ENCODE measurements around the gene GDF7. TPM values are rescaled to one million over a fixed set of nuclear protein-coding genes. Genes with fewer than 3 reads are reported as not detected.

GDF7 gene
- polyA plus RNA-seq, 1 donor (not counting 4 experiments of a cell fraction or from before 2014, with no cell fraction given): not detected

DNA sequence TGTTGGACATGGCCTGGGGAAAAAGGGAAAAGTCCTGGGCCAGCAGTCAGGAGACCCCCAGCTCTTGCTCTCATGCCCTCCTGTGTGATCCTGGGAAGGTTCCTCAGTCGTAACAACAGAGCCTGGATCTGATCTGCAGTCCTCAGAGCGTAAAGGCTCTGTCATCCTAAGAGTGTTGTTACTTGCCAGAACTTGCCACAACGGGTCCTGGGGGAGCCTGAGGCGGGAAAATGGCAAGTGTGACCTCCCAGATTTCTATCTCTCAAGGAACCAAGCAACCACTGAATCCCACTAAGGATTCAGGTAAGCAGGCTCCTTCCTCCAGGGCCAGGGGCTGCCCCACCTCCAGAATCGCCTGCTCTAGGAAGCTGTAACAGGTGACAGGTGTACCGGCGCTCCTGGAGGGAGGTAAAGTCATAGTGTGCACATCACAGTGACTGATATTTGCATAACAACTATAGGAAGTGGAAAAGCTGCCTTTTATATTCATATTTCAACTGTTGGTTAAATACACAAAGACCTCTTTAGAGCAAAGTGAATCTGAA, 34.4 kb upstream of the GDF7 start:
- Histone ChIP-seq H3K27ac (ENCODE audit: control insufficient read depth, insufficient read depth, low read length) (no peak overlapping the region), H3K36me3 (ENCODE audit: control insufficient read depth in 2 of 2, extremely low read depth in 1 of 2, insufficient read depth in 2 of 2, low read length in 2 of 2) (peaks cover 0 to 21% of the 10 kb centered on the region in 2 experiments), H3K9me1 (ENCODE audit: control insufficient read depth, extremely low read depth, insufficient read depth, low read length) (no peaks in the 10 kb centered on the region), H3K79me2 (ENCODE audit: control insufficient read depth, insufficient read depth, low read length) (no peaks in the 10 kb centered on the region), H3K4me1 (ENCODE audit: control insufficient read depth, extremely low read depth, insufficient read depth, low read length) (peaks cover 21% of the 10 kb centered on the region), H3K9me3 (ENCODE audit: control insufficient read depth, low read depth, low read length) (no peaks in the 10 kb centered on the region), H2AFZ (ENCODE audit: control insufficient read depth, low read length) (no peak overlapping the region), H3K4me3 (ENCODE audit: control insufficient read depth in 2 of 3, extremely low read depth in 1 of 3, insufficient read depth in 2 of 3, low read depth in 1 of 3, low read length in 3 of 3) (no peak overlapping the region), H3K27me3 (ENCODE audit: control insufficient read depth, extremely low read depth, insufficient read depth, low read length) (no peaks in the 10 kb centered on the region), H3K9ac (ENCODE audit: control insufficient read depth, extremely low read depth, insufficient read depth, low read length) (no peak overlapping the region), H3K4me2 (ENCODE audit: control insufficient read depth, extremely low read depth, insufficient read depth, low read depth, low read length) (no peak overlapping the region), H4K20me1 (ENCODE audit: control insufficient read depth, extremely low read depth, insufficient read depth, low read length) (peaks cover 3% of the 10 kb centered on the region)
- dilution Hi-C loops (cut with MboI; ENCODE audit: extremely low pct_ligation_motif_present, low sequenced_read_pairs): no loop called here
- TF ChIP-seq, protein P1, sequence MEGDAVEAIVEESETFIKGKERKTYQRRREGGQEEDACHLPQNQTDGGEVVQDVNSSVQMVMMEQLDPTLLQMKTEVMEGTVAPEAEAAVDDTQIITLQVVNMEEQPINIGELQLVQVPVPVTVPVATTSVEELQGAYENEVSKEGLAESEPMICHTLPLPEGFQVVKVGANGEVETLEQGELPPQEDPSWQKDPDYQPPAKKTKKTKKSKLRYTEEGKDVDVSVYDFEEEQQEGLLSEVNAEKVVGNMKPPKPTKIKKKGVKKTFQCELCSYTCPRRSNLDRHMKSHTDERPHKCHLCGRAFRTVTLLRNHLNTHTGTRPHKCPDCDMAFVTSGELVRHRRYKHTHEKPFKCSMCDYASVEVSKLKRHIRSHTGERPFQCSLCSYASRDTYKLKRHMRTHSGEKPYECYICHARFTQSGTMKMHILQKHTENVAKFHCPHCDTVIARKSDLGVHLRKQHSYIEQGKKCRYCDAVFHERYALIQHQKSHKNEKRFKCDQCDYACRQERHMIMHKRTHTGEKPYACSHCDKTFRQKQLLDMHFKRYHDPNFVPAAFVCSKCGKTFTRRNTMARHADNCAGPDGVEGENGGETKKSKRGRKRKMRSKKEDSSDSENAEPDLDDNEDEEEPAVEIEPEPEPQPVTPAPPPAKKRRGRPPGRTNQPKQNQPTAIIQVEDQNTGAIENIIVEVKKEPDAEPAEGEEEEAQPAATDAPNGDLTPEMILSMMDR (optimal IDR thresholded peaks at IDR 0.05 in 1 of 3, IDR thresholded peaks at IDR 0.05 in 1 of 3, conservative IDR thresholded peaks at IDR 0.05 in 1 of 3; ENCODE audit: extremely low read depth in 1 of 3, insufficient read depth in 2 of 3, low read length in 3 of 3): no peak
- no peak for TF ChIP-seq EZH2 (IDR thresholded peaks at IDR 0.05; ENCODE audit: low read length)
- FAIRE-seq: no peak
- no peak for DNase-seq (ENCODE audit: low read depth, low spot score)

- no peak overlapping the region for H3K27ac ChIP-seq (ENCODE audit: control insufficient read depth, insufficient read depth, low read length)
- no peak overlapping the region for H2AFZ ChIP-seq (ENCODE audit: control insufficient read depth, low read length)
- H3K9me3 ChIP-seq (ENCODE audit: control insufficient read depth, low read depth, low read length): no peaks in the 10 kb centered on the region
- DNase-seq (ENCODE audit: low read depth, low spot score) (no peak), FAIRE-seq (no peak)
- peaks cover 0 to 23% of the 10 kb centered on the region in 2 experiments for H3K36me3 ChIP-seq (ENCODE audit: control insufficient read depth in 2 of 2, extremely low read depth in 1 of 2, insufficient read depth in 2 of 2, low read length in 2 of 2)
- peaks cover 21% of the 10 kb centered on the region for H3K4me1 ChIP-seq (ENCODE audit: control insufficient read depth, extremely low read depth, insufficient read depth, low read length)
- no peaks in the 10 kb centered on the region for H3K27me3 ChIP-seq (ENCODE audit: control insufficient read depth, extremely low read depth, insufficient read depth, low read length)
- dilution Hi-C loops (cut with MboI; ENCODE audit: extremely low pct_ligation_motif_present, low sequenced_read_pairs): no loop called here
- no peaks in the 10 kb centered on the region for H3K9me1 ChIP-seq (ENCODE audit: control insufficient read depth, extremely low read depth, insufficient read depth, low read length)
- H3K4me2 ChIP-seq (ENCODE audit: control insufficient read depth, extremely low read depth, insufficient read depth, low read depth, low read length): no peak overlapping the region
- no peak overlapping the region for H3K9ac ChIP-seq (ENCODE audit: control insufficient read depth, extremely low read depth, insufficient read depth, low read length)
- no peaks in the 10 kb centered on the region for H3K79me2 ChIP-seq (ENCODE audit: control insufficient read depth, insufficient read depth, low read length)
- TF ChIP-seq, protein P1 (optimal IDR thresholded peaks at IDR 0.05 in 1 of 3, IDR thresholded peaks at IDR 0.05 in 1 of 3, conservative IDR thresholded peaks at IDR 0.05 in 1 of 3; ENCODE audit: extremely low read depth in 1 of 3, insufficient read depth in 2 of 3, low read length in 3 of 3): no peak
- TF ChIP-seq EZH2 (IDR thresholded peaks at IDR 0.05; ENCODE audit: low read length): no peak
- H3K4me3 ChIP-seq (ENCODE audit: control insufficient read depth in 2 of 3, extremely low read depth in 1 of 3, insufficient read depth in 2 of 3, low read depth in 1 of 3, low read length in 3 of 3): no peak overlapping the region
- peaks cover 3% of the 10 kb centered on the region for H4K20me1 ChIP-seq (ENCODE audit: control insufficient read depth, extremely low read depth, insufficient read depth, low read length)
These were observed 33.9 kb upstream of the GDF7 start for GRCh38 chr2:20633001-20633400.
